Thymus (tissue), 11 donors: ENCODE results near the gene MEIS2. TPM values are rescaled to one million over a fixed set of nuclear protein-coding genes. Genes with fewer than 3 reads are reported as not detected.

Source experiments
- DNase-seq, 9 donors: peaks; one replicate each; pipeline ENCODE4 v3.0.0-alpha.2; 2013; ENCODE audit warnings: low spot score in 9 of 9, low read depth in 6 of 9, missing footprints in 1 of 9
- H3K27ac ChIP-seq, 2 donors: one replicate each; pipeline ENCODE4 v1.5.1; 2013; ENCODE audit warnings: control low read depth in 1 of 2, low read depth in 1 of 2, low read length in 1 of 2, mild to moderate bottlenecking in 1 of 2, moderate library complexity in 1 of 2
- H3K27me3 ChIP-seq, 2 donors: one replicate each; pipeline ENCODE4 v1.5.1; 2013; ENCODE audit warnings: low read length in 1 of 2; ENCODE audit not compliant: control insufficient read depth in 2 of 2, insufficient read depth in 1 of 2
- H3K36me3 ChIP-seq, 2 donors: one replicate each; pipeline ENCODE4 v1.5.1; 2013; ENCODE audit warnings: low read length in 1 of 2, mild to moderate bottlenecking in 1 of 2, moderate library complexity in 1 of 2; ENCODE audit not compliant: control insufficient read depth in 2 of 2, insufficient read depth in 2 of 2
- H3K4me1 ChIP-seq, 2 donors: one replicate each; pipeline ENCODE4 v1.5.1; 2013; ENCODE audit warnings: low read length in 2 of 2; ENCODE audit not compliant: control insufficient read depth in 2 of 2, insufficient read depth in 2 of 2
- H3K4me3 ChIP-seq, 2 donors: one replicate each; pipeline ENCODE4 v1.5.1; 2013; ENCODE audit warnings: low read length in 2 of 2, control low read depth in 1 of 2, mild to moderate bottlenecking in 1 of 2
- H3K9me3 ChIP-seq, 2 donors: one replicate each; pipeline ENCODE4 v1.5.1; 2013; ENCODE audit warnings: low read length in 1 of 2, mild to moderate bottlenecking in 1 of 2; ENCODE audit not compliant: control insufficient read depth in 2 of 2, insufficient read depth in 1 of 2
- WGBS: extraction: QIAGEN DNeasy Blood & Tissue Kit; methylation state at CpG from one replicate; pipeline ENCODE4 v1.1.7; 2013; 5-methylcytosine and 5-hydroxymethylcytosine counted together
- polyA plus RNA-seq: library from polyadenylated mRNA; stranded (reverse); fragments of 200-250 nt; gene quantifications from one replicate; pipeline ENCODE4 v1.2.3, GENCODE V29; 2013
- total RNA-seq: library from RNA; stranded (reverse); fragments of 120-200 nt; gene quantifications from one replicate; pipeline ENCODE4 v1.2.4, GENCODE V29; 2013
- donor health status: healthy.

The MEIS2 gene
- total and polyA plus RNA-seq, 2 donors = 20.8 to 32.7 TPM

- H3K27me3 ChIP-seq = peaks cover 51 to 71% of the 10 kb centered on the region in 2 donors
- peak overlapping the region; percentile 1 to 40 for H3K4me3 ChIP-seq
- DNase-seq = no peak
- H3K36me3 ChIP-seq = no peaks in the 10 kb centered on the region
- WGBS = 32% methylated on average over 32 of the region's 32 CpGs
- H3K4me1 ChIP-seq = peaks cover 2 to 7% of the 10 kb centered on the region in 2 donors
- peaks cover 0 to 2% of the 10 kb centered on the region in 2 donors for H3K9me3 ChIP-seq
- H3K27ac ChIP-seq = peak overlapping the region; percentile 51 to 69
These were observed 4.4 kb downstream of the MEIS2 start for GRCh38 chr15:37095770-37096557.

GRCh38 chr15:37094915-37095711, 5.2 kb downstream of the MEIS2 start:
- peaks cover 0 to 4% of the 10 kb centered on the region in 2 donors for H3K4me1 ChIP-seq
- 11% methylated on average over 36 of the region's 36 CpGs for WGBS
- peak overlapping the region; percentile 6 to 40 for H3K4me3 ChIP-seq
- H3K27ac ChIP-seq = peak overlapping the region; percentile 46 to 51
- H3K27me3 ChIP-seq = peaks cover 45 to 63% of the 10 kb centered on the region in 2 donors
- H3K36me3 ChIP-seq = no peaks in the 10 kb centered on the region
- H3K9me3 ChIP-seq = peaks cover 0 to 2% of the 10 kb centered on the region in 2 donors
- no peak for DNase-seq

- peaks cover 0 to 4% of the 10 kb centered on the region in 2 donors for H3K4me1 ChIP-seq
- no peaks in the 10 kb centered on the region for H3K36me3 ChIP-seq
- DNase-seq = no peak
- peaks cover 40 to 56% of the 10 kb centered on the region in 2 donors for H3K27me3 ChIP-seq
- H3K4me3 ChIP-seq = no peak overlapping the region
- peaks cover 0 to 1% of the 10 kb centered on the region in 2 donors for H3K9me3 ChIP-seq
- peak overlapping the region in 1 of 2 donors; percentile 26 for H3K27ac ChIP-seq
- WGBS = 66% methylated on average over 7 of the region's 7 CpGs
These were observed 5.9 kb downstream of the MEIS2 start for GRCh38 chr15:37094333-37094914.

GRCh38 chr15:37093480-37094332, 6.6 kb downstream of the MEIS2 start:
- no peaks in the 10 kb centered on the region for H3K4me1 ChIP-seq
- no peak overlapping the region for H3K4me3 ChIP-seq
- H3K27ac ChIP-seq = no peak overlapping the region
- H3K27me3 ChIP-seq = peaks cover 33 to 49% of the 10 kb centered on the region in 2 donors
- DNase-seq = no peak
- H3K36me3 ChIP-seq = no peaks in the 10 kb centered on the region
- H3K9me3 ChIP-seq = no peaks in the 10 kb centered on the region
- WGBS = 85% methylated on average over 11 of the region's 11 CpGs

- Histone ChIP-seq H3K9me3 (no peaks in the 10 kb centered on the region), H3K4me1 (no peaks in the 10 kb centered on the region), H3K36me3 (no peaks in the 10 kb centered on the region), H3K4me3 (no peak overlapping the region), H3K27ac (peak overlapping the region in 1 of 2 donors; percentile 7), H3K27me3 (peaks cover 7 to 18% of the 10 kb centered on the region in 2 donors)
- 86% methylated on average over 3 of the region's 3 CpGs for WGBS
- no peak for DNase-seq
These were observed 9.7 kb downstream of the MEIS2 start for GRCh38 chr15:37090543-37091175.

- DNase-seq = no peak
- Histone ChIP-seq H3K4me1 (no peaks in the 10 kb centered on the region), H3K9me3 (no peaks in the 10 kb centered on the region), H3K27ac (no peak overlapping the region), H3K36me3 (no peaks in the 10 kb centered on the region), H3K27me3 (peaks cover 0 to 1% of the 10 kb centered on the region in 2 donors), H3K4me3 (no peak overlapping the region)
- 88% methylated on average over 2 of the region's 2 CpGs for WGBS
These were observed 11.9 kb downstream of the MEIS2 start for GRCh38 chr15:37088436-37088835.

- Histone ChIP-seq H3K4me3 (no peak overlapping the region), H3K27me3 (no peaks in the 10 kb centered on the region), H3K27ac (no peak overlapping the region), H3K4me1 (no peaks in the 10 kb centered on the region), H3K9me3 (no peaks in the 10 kb centered on the region), H3K36me3 (no peaks in the 10 kb centered on the region)
- 92% methylated on average over 4 of the region's 4 CpGs for WGBS
- no peak for DNase-seq
These were observed 13.2 kb downstream of the MEIS2 start for GRCh38 chr15:37087131-37087588.

GRCh38 chr15:37086521-37086920, 13.8 kb downstream of the MEIS2 start:
- no peaks in the 10 kb centered on the region for H3K4me1 ChIP-seq
- H3K36me3 ChIP-seq = no peaks in the 10 kb centered on the region

More at GRCh38 chr15:37086521-37086920, 13.8 kb downstream of the MEIS2 start:
- H3K27me3 ChIP-seq = no peaks in the 10 kb centered on the region
- H3K27ac ChIP-seq = no peak overlapping the region
- H3K9me3 ChIP-seq = no peaks in the 10 kb centered on the region
- WGBS = 88% methylated on average over 1 of the region's 1 CpG
- H3K4me3 ChIP-seq = no peak overlapping the region
- no peak for DNase-seq
